ENCODE results near the gene RXRA. TPM values are rescaled to one million over a fixed set of nuclear protein-coding genes. Genes with fewer than 3 reads are reported as not detected.

The RXRA gene
- total RNA-seq, 1 donor from 2014 or later = 14.0 TPM

DNA sequence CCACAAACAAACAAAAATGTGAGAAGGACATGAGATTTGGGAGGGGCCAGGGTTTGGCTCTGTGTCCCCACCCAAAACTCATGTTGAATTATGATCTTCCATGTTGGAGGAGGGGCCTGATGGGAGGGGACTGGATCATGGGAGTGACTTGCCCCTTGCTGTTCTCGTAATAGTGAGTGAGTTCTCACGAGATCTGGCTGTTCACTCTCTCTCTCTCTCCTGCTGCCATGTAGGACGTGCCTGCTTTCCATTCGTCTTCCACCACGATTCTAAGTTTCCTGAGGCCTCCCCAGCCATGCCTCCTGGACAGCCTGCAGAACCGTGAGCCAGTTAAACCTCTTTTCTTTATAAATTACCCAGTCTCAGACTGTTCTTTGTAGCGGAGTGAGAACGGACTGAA lies 118.7 kb downstream of the RXRA start:
- DNase-seq (ENCODE audit: low read depth in 2 of 2) = no peak

DNA sequence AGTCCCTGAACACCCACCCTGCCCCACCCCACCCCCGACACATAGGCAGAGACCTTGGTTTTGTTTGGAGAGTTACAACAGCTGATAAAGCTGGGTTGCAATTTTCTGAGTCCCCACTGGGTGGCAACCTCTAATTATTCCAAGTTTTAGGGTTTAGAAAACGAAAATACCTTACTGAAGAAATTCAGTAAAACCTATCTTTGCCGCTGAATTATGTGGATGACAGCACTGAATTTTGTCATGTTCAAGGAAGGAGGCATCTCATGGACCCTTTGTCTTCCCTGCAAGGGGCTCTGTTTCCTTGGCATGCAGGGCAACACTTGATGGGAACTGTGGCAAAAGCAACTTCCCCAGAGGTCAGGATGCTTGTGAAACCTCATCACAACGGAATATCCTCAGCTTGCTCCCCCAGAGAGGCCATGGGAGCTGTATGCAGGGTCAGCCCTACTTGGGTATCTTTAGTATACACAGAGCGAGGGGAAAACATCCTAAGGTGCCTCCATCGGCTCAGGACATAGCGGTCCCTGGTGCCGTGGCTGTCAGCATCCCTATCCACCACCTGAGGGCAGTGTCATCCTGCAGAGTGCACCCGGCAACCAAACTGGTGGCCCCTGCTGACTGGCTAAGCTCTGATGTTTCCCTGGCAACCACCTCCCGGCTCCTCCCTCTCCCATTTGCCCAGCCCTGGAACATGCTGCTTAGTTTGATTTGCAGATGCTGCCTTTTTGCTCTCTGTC lies 123.1 kb downstream of the RXRA start:
- DNase-seq (ENCODE audit: low read depth in 2 of 2) = peak; percentile 87 to 95

DNA sequence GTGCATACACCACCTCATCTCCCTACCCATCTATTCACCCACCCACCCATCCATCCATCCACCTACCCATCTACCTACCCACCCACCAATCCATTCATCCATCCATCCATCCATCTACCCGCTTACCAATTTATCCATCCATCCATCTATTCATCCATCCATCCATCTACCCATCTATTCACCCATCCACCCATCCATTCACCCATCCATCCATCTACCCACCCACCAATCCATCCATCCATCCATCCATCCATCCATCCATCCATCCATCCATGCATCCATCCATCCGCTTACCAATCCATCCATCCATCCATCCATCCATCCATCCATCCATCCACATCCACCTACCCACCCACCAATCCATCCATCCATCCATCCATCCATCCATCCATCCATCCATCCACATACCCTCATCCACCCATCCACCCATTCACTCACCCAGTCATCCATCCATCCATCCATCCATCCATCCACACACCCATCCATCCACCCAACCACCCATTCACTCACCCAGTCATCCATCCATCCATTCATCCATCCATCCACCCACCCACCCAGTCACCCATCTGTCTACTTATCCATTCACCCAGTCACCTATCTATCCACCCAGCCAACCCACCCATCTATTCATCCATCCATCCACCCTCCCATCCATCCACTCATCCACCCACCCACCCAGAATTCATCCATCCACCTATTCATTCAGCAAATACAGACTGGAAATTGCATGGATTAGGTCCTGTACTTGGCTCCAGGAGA lies 125.6 kb downstream of the RXRA start:
- DNase-seq (ENCODE audit: low read depth in 2 of 2) = no peak

DNA sequence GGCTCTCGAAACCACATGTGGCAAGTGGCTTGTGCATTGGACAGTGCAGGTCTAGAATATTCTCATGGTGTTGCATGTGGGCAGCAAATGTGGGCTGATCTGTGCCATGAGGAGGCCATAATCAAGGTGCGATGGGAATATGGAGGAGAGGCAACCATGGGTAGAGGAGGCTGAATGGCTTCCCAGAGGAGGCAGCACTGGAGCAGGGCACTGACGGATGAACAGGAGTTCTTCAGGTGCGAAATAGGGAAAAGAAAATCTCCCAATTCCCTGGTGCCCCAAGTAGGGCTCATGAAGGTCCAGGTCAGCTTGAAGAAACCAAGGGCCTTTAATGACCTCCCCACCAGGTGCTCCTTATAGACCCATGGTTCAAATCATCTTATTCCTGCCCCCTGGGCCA lies 126.5 kb downstream of the RXRA start:
- DNase-seq (ENCODE audit: low read depth in 2 of 2) = no peak

DNA sequence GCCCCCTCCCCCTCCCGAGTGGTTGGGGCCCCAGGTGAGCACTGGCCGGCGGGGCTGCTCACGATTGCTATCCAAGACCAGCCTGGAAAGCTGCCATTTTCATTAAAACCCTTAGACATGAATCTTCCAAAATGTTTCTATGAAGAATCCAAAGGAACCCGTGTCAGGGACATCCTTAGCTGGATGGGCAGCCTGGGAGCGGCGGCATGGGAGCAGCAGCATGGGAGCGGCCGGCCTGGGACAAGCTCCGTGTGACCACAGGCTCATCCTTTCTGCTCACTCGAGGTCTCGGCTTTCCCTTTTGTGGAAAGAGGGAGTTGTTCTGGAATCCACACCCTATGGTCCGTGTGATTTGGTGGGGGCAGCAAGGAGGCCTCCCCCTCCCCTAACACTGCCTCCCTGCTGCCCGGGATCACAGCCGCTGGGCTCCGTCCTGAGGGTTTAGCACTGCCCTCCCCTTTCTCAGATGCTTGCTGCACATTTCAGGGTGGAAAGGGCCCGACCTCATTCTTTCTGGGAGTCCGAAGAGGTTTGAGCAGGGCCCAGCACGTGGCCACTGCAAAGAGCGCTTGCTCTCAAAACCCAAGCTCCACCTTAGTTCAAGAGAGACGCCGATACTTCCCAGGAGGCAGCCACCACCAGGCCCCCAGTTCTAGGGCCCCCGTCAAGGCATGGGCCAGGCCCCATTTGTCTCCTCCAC lies 127.7 kb downstream of the RXRA start:
- DNase-seq (ENCODE audit: low read depth in 2 of 2) = no peak

DNA sequence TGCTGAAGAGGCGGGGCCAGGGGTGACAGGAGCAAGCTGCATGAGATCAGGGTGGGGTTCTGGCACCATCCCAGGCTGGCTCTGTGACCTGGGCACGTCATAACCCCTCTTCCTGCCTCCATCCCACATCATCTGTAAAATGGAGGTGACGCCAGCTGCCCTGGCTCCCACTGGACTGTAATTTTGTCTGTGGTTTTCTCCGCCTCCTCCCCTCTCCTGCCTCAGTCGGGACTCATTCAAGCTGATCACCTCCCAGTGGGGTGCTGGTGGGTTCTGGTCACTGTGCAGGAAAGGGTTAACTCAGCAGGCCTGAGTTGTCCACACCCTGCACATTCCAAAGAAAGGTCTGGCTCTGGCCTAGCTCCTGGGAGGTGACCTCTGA lies 128.2 kb downstream of the RXRA start:
- no peak for DNase-seq (ENCODE audit: low read depth in 2 of 2)

DNA sequence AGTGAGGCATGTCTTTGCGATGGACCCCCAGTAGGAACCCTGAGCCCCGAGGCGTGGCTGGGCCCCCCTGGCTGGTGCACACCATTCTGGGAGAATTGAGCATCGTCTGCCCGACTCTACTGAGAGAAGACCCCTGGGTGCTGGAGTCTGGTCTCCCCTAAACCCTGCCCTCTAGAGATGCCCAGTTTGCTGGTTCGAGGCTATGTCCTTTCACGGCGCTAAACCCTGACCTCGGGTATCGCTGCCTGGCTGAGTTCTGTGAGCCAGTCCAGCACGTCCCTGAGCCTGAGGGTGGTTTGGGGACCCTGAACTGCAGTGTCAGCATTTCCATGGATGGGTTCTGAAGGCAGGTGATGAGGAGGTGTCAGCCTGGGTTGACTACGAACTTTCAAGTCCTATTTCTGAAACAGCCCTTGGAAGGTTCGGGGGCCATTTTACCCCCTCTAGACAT lies 128.8 kb downstream of the RXRA start:
- DNase-seq (ENCODE audit: low read depth in 2 of 2) = no peak

DNA sequence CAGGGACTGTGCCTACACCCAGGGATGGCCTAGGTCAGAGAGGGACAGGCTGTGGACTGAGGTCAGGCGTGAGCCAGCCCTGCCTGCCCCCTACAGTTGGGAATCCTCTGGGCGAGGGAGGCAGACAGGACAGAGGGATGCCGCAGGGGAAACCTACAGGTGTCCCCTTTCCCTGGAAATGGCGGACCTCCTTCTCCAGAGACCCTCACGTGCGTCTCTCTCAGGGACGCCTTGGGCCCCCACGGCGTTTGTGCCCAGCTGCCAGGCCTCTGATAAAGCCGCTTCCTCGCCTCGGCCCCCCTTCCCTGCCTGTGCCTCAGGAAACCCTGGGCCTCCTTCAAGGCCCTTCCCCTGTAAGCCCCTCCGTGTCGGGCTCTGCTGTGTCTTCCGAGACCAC lies 129.3 kb downstream of the RXRA start:
- no peak for DNase-seq (ENCODE audit: low read depth in 2 of 2)

DNA sequence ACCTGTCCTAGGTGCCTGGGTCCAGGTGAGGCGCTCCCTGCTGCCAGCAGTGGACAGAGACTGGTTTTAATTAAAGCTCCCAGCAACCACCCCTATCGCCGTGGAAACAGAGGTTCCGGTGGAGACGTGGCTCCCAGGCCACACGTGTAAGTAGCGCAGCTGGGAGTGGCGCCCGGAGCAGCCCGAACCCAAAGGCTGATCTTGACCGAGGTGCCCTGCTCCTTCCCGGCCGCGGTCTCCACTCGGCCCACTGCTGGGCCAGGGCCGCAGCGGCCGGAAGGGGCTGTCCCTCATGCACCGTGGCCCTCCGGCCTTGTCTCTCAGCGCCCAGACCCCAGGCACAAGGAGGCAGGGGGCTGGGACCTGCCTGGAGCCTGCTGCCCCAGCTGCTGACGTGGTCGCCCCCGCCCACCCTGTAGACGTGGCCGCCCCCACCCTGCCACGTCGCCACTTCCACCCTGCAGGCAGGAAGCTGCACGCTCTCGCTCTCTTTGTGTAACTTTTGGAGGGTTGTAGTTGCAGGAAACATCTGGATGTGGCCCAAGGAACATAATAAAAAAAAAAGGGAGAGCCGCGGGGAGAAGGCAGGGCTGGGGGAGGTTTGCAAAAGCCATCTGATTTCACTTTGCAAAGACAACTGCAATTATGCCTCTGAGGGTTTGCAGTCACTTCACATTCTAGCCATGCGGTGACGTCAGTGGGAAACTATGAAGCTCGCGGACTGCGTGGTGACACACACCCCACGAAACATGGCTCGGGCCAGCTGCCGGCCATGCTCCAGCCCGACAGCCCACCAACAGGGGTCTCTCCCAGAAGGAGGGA lies 129.9 kb downstream of the RXRA start:
- DNase-seq (ENCODE audit: low read depth in 2 of 2) = peak; percentile 90 to 93

DNA sequence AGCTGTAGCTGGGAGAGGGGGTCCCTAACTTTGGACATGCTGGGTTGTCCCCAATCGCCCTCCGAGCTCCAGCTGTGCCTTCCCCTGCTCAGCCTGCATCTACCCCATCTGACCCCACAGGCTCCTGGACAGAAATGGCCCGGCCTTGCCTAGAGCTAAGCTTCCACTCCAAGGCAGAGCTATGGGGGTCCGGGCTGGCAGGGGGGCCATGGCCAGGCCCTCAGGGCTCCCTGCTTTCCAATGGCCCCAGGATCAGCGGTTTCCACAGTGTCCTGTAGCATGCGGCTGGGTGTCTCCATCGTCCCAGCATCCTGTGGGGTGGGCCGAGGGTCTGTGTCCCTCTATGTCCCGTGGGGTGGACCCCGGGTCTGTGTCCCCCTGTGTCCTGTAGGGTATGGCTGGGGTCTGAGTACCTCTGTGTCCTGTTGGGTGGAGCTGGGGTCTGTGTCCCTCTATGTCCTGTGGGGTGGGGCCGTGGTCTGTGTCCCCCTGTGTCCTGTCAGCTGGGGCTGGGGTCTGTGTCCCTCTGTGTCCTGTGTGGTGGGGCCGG lies 130.6 kb downstream of the RXRA start:
- no peak for DNase-seq (ENCODE audit: low read depth in 2 of 2)

DNA sequence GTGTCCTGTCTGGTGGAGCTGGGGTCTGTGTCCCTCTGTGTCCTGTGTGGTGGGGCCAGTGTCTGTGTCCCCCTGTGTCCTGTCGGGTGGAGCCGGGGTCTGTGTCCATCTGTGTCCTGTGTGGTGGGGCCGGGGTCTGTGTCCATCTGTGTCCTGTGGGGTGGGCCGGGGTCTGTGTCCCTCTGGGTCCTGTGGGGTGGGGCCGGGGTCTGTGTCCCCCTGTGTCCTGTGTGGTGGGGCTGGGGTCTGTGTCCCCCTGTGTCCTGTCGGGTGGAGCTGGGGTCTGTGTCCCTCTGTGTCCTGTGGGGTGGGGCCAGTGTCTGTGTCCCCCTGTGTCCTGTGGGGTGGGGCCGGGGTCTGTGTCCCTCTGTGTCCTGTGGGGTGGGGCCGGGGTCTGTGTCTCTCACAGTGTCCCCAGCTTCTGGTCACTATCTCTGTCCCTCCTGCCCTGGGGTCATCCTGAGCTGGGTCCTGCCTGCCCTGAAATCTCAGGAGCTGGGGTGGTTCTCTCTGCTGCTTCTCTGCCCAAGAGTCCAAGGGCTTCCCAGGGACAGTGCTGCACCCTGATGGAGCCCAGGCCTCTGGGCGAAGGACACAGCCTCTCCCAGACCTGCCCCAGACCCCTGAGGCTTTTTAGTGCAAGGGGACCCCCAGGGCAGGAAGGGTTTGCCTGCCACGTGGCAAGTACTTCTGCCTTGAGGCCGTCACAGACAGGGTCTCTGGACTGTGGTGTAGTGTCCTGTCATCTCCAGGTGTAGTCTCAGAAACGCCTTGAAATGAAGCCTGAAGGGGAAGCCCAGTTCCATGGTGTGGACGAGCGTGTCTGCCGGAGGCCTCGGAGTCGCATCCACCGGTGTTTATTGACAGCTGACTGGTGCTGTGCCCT lies 131.3 kb downstream of the RXRA start:
- no peak for DNase-seq (ENCODE audit: low read depth in 2 of 2)

DNA sequence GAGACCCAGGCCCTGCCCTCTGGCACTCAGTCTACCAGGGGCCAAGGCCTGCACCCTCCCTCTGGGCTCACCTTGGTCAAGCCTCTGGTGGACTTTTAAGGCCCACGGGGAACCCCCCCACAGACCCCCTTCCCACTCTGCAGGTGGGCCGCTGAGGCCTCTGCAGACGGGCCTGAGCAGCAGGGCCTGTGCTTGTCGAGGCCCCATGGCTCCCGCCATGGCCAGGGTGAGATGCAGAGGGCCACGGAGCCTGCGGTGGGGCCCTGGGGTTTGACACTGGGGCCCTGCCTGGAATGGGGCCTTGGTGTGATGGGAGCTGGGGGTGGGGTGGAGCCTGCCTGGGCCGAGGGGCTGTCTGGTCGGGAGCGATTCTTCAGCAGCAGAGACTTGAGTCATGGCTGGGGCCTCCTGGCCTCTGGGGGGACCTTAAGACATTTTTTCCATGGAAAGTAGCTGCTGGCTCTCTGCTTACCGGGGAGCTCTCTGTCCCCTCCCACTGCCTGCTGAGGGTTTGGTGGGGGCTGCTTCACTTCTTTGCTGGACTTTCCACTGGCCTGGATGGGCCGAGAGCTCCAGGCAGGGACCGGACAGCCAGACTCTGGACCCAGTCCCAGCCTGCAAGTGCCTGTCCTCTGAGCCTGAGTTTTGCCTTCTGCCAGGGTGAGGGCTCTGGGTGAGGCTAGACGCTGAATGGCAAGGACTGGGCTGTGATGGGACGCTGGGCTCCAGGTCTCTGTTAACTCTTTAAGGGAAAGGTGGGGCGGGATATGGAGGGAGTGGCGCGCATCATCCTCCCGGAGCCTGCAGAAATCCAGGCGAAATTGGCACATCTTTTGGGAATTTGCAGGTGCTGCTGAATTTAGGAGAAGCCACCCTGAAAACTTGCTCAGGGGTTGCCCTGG lies 132.2 kb downstream of the RXRA start:
- DNase-seq (ENCODE audit: low read depth in 2 of 2) = no peak

DNA sequence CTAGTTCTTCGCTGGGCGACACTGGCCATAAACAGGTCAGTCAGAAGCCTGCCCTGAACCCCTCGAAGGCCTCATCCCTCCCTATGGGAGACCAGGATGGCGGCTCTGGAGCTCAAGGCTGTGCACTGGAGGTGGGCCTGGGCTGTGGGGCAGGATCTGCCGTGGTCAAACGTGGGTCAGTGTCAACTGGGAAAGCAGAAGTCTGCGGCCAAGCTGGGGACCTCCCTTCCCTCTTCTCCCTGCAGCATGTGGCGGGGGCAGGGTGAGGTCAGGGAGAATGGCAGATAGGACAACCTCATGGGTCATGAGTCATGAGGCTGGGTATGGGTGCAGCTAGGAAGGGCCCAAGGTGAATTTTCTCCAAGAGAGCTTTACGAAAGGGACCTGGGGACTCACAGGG lies 132.9 kb downstream of the RXRA start:
- DNase-seq (ENCODE audit: low read depth in 2 of 2) = no peak

DNA sequence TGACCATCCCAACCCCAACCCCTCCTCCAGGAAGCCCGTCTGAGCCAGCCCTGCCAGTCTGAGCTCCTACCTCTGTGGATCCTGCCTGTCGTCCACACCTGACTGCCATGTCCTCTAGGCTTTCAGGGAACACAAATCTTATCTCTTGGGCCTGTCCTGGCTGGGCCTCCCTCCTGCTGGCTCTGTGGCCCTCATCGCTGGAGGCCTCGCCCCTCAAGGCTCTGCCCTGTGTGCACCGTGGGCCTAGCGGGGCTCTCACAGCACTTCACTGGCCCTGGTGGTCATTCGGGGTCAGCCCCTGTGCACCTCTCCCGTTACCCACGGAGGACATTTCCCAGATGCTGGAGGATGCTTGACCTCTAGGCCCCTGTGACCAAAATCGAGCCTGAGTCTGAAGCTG lies 133.3 kb downstream of the RXRA start:
- DNase-seq (ENCODE audit: low read depth in 2 of 2) = no peak

DNA sequence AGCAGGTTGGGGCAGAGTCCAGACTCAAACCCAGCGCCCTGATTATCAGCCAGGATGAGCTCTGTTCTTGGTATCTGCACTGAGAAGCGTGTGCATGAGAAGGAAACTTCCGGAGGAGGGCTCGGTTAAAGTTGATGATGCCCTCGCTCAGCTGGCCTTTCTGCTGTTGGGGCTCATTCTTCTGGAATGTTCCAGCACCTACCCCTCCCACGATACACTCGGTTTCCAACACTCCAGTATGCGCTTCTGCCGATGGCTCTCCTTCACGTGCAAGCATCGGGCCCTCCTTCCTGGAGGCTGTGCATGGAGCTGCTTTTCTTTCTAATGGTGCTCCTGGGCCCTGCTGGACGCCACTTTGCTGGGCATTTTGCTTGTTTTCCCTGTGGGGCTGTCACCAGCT lies 134.0 kb downstream of the RXRA start:
- no peak for DNase-seq (ENCODE audit: low read depth in 2 of 2)

DNA sequence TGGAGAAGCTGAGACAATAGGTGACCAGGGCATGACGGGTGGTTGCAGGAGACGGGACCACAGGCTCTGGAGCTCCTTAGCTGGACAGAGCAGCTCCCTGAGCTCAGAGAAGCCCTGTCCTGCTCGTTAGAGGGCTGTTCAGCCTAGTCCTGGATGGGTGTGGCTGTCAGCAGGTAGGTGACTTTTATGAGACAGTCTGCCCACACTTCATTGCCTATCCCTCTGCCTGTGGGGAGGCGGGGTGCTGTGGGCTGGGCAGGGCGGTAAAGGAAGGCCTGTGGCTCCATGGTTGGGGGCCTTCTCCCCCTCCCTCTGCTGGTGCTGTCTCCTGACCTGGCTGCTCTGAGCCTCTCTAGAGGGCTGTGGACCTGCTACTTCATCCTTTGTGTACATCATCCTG lies 134.6 kb downstream of the RXRA start:
- no peak for DNase-seq (ENCODE audit: low read depth in 2 of 2)

DNA sequence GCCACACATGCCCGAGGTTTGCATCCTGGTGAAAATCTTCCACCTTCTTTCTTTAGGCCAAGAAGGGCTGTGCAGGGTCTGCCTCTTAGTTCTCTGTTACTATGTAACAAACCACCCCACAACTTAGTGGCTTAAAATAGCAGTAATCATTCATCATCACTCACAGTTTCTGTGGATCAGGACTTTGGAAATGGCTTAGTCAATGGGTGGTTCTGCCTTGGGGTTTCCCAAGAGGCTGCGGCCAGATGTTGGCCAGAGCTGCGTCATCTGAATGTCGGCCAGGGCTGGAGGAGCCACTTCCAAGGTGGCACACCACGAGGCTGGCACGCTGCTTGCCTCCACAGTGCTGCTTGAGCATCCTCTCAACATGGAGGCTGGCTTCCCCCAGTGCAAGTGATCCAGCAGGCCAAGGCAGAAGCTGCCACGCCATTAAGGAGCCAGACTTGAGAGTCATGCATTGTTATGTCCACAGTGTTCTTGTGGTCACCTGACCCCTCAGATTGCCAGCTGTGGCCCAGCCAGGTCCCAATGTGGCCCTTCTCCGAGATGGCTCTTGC lies 135.2 kb downstream of the RXRA start:
- DNase-seq (ENCODE audit: low read depth in 2 of 2) = no peak

DNA sequence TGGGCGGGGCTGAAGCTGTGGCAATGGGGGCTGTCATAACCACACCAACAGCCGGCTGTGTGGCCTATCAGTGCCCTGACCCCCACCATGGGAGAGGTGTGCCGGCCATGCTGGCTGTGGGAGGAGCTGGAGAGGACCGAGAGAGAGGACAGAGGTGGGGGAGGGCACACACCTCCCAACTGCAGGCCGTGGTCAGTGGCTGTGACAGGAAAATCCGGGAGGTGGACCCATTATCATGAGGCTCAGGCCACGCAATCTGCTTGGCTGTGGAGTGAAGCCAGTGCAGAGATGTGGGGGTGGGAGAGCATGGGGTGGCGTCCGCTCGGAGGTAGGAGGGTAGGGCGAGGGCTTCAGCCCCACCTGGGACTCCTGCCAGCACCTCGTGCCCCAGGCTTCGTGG lies 136.1 kb downstream of the RXRA start:
- DNase-seq (ENCODE audit: low read depth in 2 of 2) = no peak

DNA sequence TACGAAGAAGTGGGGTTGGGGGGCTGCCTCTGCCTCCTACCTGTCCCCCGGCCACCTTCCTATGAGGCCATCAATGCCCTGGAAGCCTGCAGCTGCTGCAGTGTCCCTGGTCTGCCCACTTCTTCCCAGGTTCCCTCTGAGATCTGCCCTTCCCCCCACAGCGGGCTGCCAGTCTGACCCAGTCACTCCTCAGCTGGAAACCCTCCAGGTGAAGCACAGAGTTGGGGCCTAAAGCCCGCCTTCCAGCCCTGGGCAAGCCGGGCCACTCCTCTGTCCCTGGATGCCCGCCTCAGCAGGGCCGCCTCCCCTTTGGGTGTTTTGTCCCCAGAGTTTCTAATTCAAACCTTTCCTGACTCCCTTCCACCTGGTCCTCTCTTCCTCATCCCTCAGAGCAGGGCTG lies 137.0 kb downstream of the RXRA start:
- DNase-seq (ENCODE audit: low read depth in 2 of 2) = no peak
